Measurements from ENCODE around the gene ZNF283.

The ZNF283 gene

GRCh38 chr19:43786665-43787064 lies 40.5 kb upstream of the ZNF283 start:
- Histone ChIP-seq H3K27ac (replicated peaks; ENCODE audit: low read length) (no peak overlapping the region), H3K4me1 (ENCODE audit: control insufficient read depth in 2 of 2, insufficient read depth in 1 of 2, low read depth in 1 of 2, low read length in 2 of 2) (peaks cover 0 to 6% of the 10 kb centered on the region in 2 donors), H3K4ac (ENCODE audit: low read length) (no peak overlapping the region), H3K36me3 (replicated peaks in 1 of 2; ENCODE audit: control insufficient read depth in 2 of 2, insufficient read depth in 2 of 2, low read length in 2 of 2) (no peaks in the 10 kb centered on the region), H3K4me2 (ENCODE audit: insufficient read depth, low read length, poor library complexity, severe bottlenecking) (no peak overlapping the region), H3K27me3 (ENCODE audit: control insufficient read depth in 3 of 3, insufficient read depth in 3 of 3, low read depth in 1 of 3, low read length in 3 of 3) (peaks cover 0 to 2% (median 0%) of the 10 kb centered on the region in 3 experiments), H3K79me1 (ENCODE audit: low read depth, low read length) (no peaks in the 10 kb centered on the region), H2AFZ (ENCODE audit: low read length) (no peak overlapping the region), H4K8ac (ENCODE audit: low read depth, low read length) (no peak overlapping the region), H3K14ac (ENCODE audit: low read length) (no peak overlapping the region), H3K4me3 (ENCODE audit: low read length in 2 of 2) (no peak overlapping the region), H2BK5ac (ENCODE audit: low read length) (no peak overlapping the region), H4K91ac (ENCODE audit: low read depth, low read length, poor library complexity) (no peak overlapping the region), H2BK120ac (ENCODE audit: low read depth, low read length) (no peak overlapping the region), H3K9me3 (replicated peaks in 1 of 2; ENCODE audit: control insufficient read depth in 2 of 2, insufficient read depth in 1 of 2, low read depth in 1 of 2, low read length in 2 of 2) (no peaks in the 10 kb centered on the region), H3K9ac (ENCODE audit: low read depth, low read length, poor library complexity) (no peak overlapping the region), H3K23ac (ENCODE audit: low read depth, low read length, poor library complexity) (no peak overlapping the region), H2AK5ac (ENCODE audit: low read depth, low read length) (no peak overlapping the region), H2BK12ac (ENCODE audit: low read length) (no peak overlapping the region), H3K18ac (ENCODE audit: low read length) (no peak overlapping the region), H2BK15ac (ENCODE audit: low read length) (no peak overlapping the region)
- no peak for DNase-seq (ENCODE audit: low spot score)
- no CpG with 5 or more reads among the region's 1 CpG for WGBS, 2 donors (ENCODE audit: extremely low coverage in 2 of 2, insufficient read length in 2 of 2, insufficient replicate concordance in 1 of 2)

- Histone ChIP-seq H3K4me3 (ENCODE audit: low read length in 2 of 2) (no peak overlapping the region), H3K27me3 (ENCODE audit: control insufficient read depth in 3 of 3, insufficient read depth in 3 of 3, low read depth in 1 of 3, low read length in 3 of 3) (peaks cover 0 to 4% (median 3%) of the 10 kb centered on the region in 3 experiments), H4K91ac (ENCODE audit: low read depth, low read length, poor library complexity) (no peak overlapping the region), H3K36me3 (replicated peaks in 1 of 2; ENCODE audit: control insufficient read depth in 2 of 2, insufficient read depth in 2 of 2, low read length in 2 of 2) (no peaks in the 10 kb centered on the region), H2BK120ac (ENCODE audit: low read depth, low read length) (no peak overlapping the region), H3K4me2 (ENCODE audit: insufficient read depth, low read length, poor library complexity, severe bottlenecking) (no peak overlapping the region), H3K14ac (ENCODE audit: low read length) (no peak overlapping the region), H2AK5ac (ENCODE audit: low read depth, low read length) (no peak overlapping the region), H3K18ac (ENCODE audit: low read length) (no peak overlapping the region), H3K9ac (ENCODE audit: low read depth, low read length, poor library complexity) (no peak overlapping the region), H2BK12ac (ENCODE audit: low read length) (no peak overlapping the region), H2BK5ac (ENCODE audit: low read length) (no peak overlapping the region), H3K4me1 (ENCODE audit: control insufficient read depth in 2 of 2, insufficient read depth in 1 of 2, low read depth in 1 of 2, low read length in 2 of 2) (peaks cover 0 to 6% of the 10 kb centered on the region in 2 donors), H4K8ac (ENCODE audit: low read depth, low read length) (no peak overlapping the region), H2AFZ (ENCODE audit: low read length) (no peak overlapping the region), H2BK15ac (ENCODE audit: low read length) (no peak overlapping the region), H3K4ac (ENCODE audit: low read length) (no peak overlapping the region), H3K27ac (replicated peaks; ENCODE audit: low read length) (no peak overlapping the region), H3K79me1 (ENCODE audit: low read depth, low read length) (no peaks in the 10 kb centered on the region), H3K23ac (ENCODE audit: low read depth, low read length, poor library complexity) (no peak overlapping the region), H3K9me3 (replicated peaks in 1 of 2; ENCODE audit: control insufficient read depth in 2 of 2, insufficient read depth in 1 of 2, low read depth in 1 of 2, low read length in 2 of 2) (no peaks in the 10 kb centered on the region)
- peak; percentile 49 for DNase-seq (ENCODE audit: low spot score)
- no CpG with 5 or more reads among the region's 3 CpGs for WGBS, 2 donors (ENCODE audit: extremely low coverage in 2 of 2, insufficient read length in 2 of 2, insufficient replicate concordance in 1 of 2)
Measured at GRCh38 chr19:43789029-43789428, 38.1 kb upstream of the ZNF283 start.

- H3K9ac ChIP-seq (ENCODE audit: low read depth, low read length, poor library complexity), result no peak overlapping the region
- no peak overlapping the region for H2AFZ ChIP-seq (ENCODE audit: low read length)
- no peak overlapping the region for H2BK12ac ChIP-seq (ENCODE audit: low read length)
- WGBS, 2 donors (ENCODE audit: extremely low coverage in 2 of 2, insufficient read length in 2 of 2, insufficient replicate concordance in 1 of 2), result no CpG with 5 or more reads among the region's 3 CpGs
- H3K4me1 ChIP-seq (ENCODE audit: control insufficient read depth in 2 of 2, insufficient read depth in 1 of 2, low read depth in 1 of 2, low read length in 2 of 2), result no peaks in the 10 kb centered on the region
- no peak overlapping the region for H3K18ac ChIP-seq (ENCODE audit: low read length)
- no peak overlapping the region for H4K8ac ChIP-seq (ENCODE audit: low read depth, low read length)
- H2BK15ac ChIP-seq (ENCODE audit: low read length), result no peak overlapping the region
- no peak overlapping the region for H3K4me3 ChIP-seq (ENCODE audit: low read length in 2 of 2)
- no peak overlapping the region for H2AK5ac ChIP-seq (ENCODE audit: low read depth, low read length)
- DNase-seq (ENCODE audit: low spot score), result no peak
- H3K4ac ChIP-seq (ENCODE audit: low read length), result no peak overlapping the region
- H3K27me3 ChIP-seq (ENCODE audit: control insufficient read depth in 3 of 3, insufficient read depth in 3 of 3, low read depth in 1 of 3, low read length in 3 of 3), result peaks cover 0 to 5% (median 4%) of the 10 kb centered on the region in 3 experiments
- H3K4me2 ChIP-seq (ENCODE audit: insufficient read depth, low read length, poor library complexity, severe bottlenecking), result no peak overlapping the region
- H4K91ac ChIP-seq (ENCODE audit: low read depth, low read length, poor library complexity), result no peak overlapping the region
- H2BK5ac ChIP-seq (ENCODE audit: low read length), result no peak overlapping the region
- H3K14ac ChIP-seq (ENCODE audit: low read length), result no peak overlapping the region
- no peak overlapping the region for H3K27ac ChIP-seq (replicated peaks; ENCODE audit: low read length)
- no peak overlapping the region for H3K23ac ChIP-seq (ENCODE audit: low read depth, low read length, poor library complexity)
- H3K36me3 ChIP-seq (replicated peaks in 1 of 2; ENCODE audit: control insufficient read depth in 2 of 2, insufficient read depth in 2 of 2, low read length in 2 of 2), result no peaks in the 10 kb centered on the region
- no peak overlapping the region for H2BK120ac ChIP-seq (ENCODE audit: low read depth, low read length)
- H3K79me1 ChIP-seq (ENCODE audit: low read depth, low read length), result no peaks in the 10 kb centered on the region
- peaks cover 0 to 3% of the 10 kb centered on the region in 2 donors for H3K9me3 ChIP-seq (replicated peaks in 1 of 2; ENCODE audit: control insufficient read depth in 2 of 2, insufficient read depth in 1 of 2, low read depth in 1 of 2, low read length in 2 of 2)
Measured at GRCh38 chr19:43790587-43790986, 36.5 kb upstream of the ZNF283 start.

- Histone ChIP-seq H3K36me3 (replicated peaks in 1 of 2; ENCODE audit: control insufficient read depth in 2 of 2, insufficient read depth in 2 of 2, low read length in 2 of 2) (no peaks in the 10 kb centered on the region), H3K9ac (ENCODE audit: low read depth, low read length, poor library complexity) (no peak overlapping the region), H3K27ac (replicated peaks; ENCODE audit: low read length) (no peak overlapping the region), H3K27me3 (ENCODE audit: control insufficient read depth in 3 of 3, insufficient read depth in 3 of 3, low read depth in 1 of 3, low read length in 3 of 3) (peaks cover 2 to 59% (median 36%) of the 10 kb centered on the region in 3 experiments), H3K18ac (ENCODE audit: low read length) (no peak overlapping the region), H3K23ac (ENCODE audit: low read depth, low read length, poor library complexity) (peak overlapping the region; percentile 68), H2AK5ac (ENCODE audit: low read depth, low read length) (no peak overlapping the region), H3K4me3 (ENCODE audit: low read length in 2 of 2) (no peak overlapping the region), H4K91ac (ENCODE audit: low read depth, low read length, poor library complexity) (no peak overlapping the region), H2AFZ (ENCODE audit: low read length) (no peak overlapping the region), H2BK5ac (ENCODE audit: low read length) (no peak overlapping the region), H3K4me2 (ENCODE audit: insufficient read depth, low read length, poor library complexity, severe bottlenecking) (no peak overlapping the region), H4K8ac (ENCODE audit: low read depth, low read length) (no peak overlapping the region), H2BK120ac (ENCODE audit: low read depth, low read length) (no peak overlapping the region), H3K14ac (ENCODE audit: low read length) (no peak overlapping the region), H2BK15ac (ENCODE audit: low read length) (no peak overlapping the region), H3K4me1 (ENCODE audit: control insufficient read depth in 2 of 2, insufficient read depth in 1 of 2, low read depth in 1 of 2, low read length in 2 of 2) (peaks cover 5% of the 10 kb centered on the region in 2 donors), H3K79me1 (ENCODE audit: low read depth, low read length) (no peaks in the 10 kb centered on the region), H3K4ac (ENCODE audit: low read length) (no peak overlapping the region), H2BK12ac (ENCODE audit: low read length) (no peak overlapping the region), H3K9me3 (replicated peaks in 1 of 2; ENCODE audit: control insufficient read depth in 2 of 2, insufficient read depth in 1 of 2, low read depth in 1 of 2, low read length in 2 of 2) (peaks cover 0 to 9% of the 10 kb centered on the region in 2 donors)
- no peak for DNase-seq (ENCODE audit: low spot score)
- WGBS, 2 donors (ENCODE audit: extremely low coverage in 2 of 2, insufficient read length in 2 of 2, insufficient replicate concordance in 1 of 2), result no CpG with 5 or more reads among the region's 6 CpGs
Measured at GRCh38 chr19:43797118-43797517, 30.0 kb upstream of the ZNF283 start.
